WTC11 (cell line): Measurements from ENCODE around the gene SLC10A4. TPM values are rescaled to one million over a fixed set of nuclear protein-coding genes. Genes with fewer than 3 reads are reported as not detected.

Source experiments
- ATAC-seq: fragments of 200-7000 bp; cut with Tn5 transposase; 2 replicates; pipeline ENCODE4 v1.10.0; 2021; ENCODE audit warnings: mild to moderate bottlenecking, moderate library complexity
- CTCF ChIA-PET: fragments of 300-600 bp; sonication (Branson Sonifier 250); formaldehyde crosslinking; loops from one replicate; lab custom pipeline; 2021; ENCODE audit warnings: antibody characterized with exemption; lab: Charles Lee
- POLR2A ChIA-PET: fragments of 350-600 bp; sonication (Branson Sonifier 250); formaldehyde crosslinking; loops from one replicate; lab custom pipeline; 2021; ENCODE audit warnings: antibody characterized with exemption; lab: Charles Lee
- DNase-seq: peaks from one replicate; pipeline ENCODE4 v3.0.0; 2021; ENCODE audit warnings: low spot score
- H3K27ac Mint-ChIP-seq: 2 replicates; pipeline ENCODE4 v1.8.0; 2021; ENCODE audit warnings: mixed read lengths
- H3K27me3 Mint-ChIP-seq: 2 replicates; pipeline ENCODE4 v1.8.0; 2021; ENCODE audit warnings: low read depth, mild to moderate bottlenecking, moderate library complexity, mixed read lengths
- H3K36me3 Mint-ChIP-seq: 2 replicates; pipeline ENCODE4 v1.8.0; 2021; ENCODE audit warnings: mixed read lengths
- H3K4me1 Mint-ChIP-seq: 2 replicates; pipeline ENCODE4 v1.8.0; 2022; ENCODE audit warnings: mixed read lengths
- H3K4me3 Mint-ChIP-seq: 2 replicates; pipeline ENCODE4 v1.8.0; 2021; ENCODE audit warnings: mild to moderate bottlenecking, moderate library complexity, mixed read lengths
- H3K9me3 Mint-ChIP-seq: 2 replicates; pipeline ENCODE4 v1.8.0; 2021; ENCODE audit warnings: mixed read lengths
- CBFB ChIP-seq: sonication (generic); formaldehyde crosslinking; IDR thresholded peaks from 2 replicates; pipeline ENCODE4 v1.8.1; 2022; ENCODE audit warnings: mild to moderate bottlenecking, low read depth, missing genetic modification reagents
- CREM ChIP-seq: sonication (generic); formaldehyde crosslinking; IDR thresholded peaks from 2 replicates; pipeline ENCODE4 v1.8.1; 2022; ENCODE audit warnings: mild to moderate bottlenecking, missing genetic modification reagents, moderate library complexity
- ESRRA ChIP-seq: sonication (generic); formaldehyde crosslinking; IDR thresholded peaks from 2 replicates; pipeline ENCODE4 v1.8.1; 2022; ENCODE audit warnings: mild to moderate bottlenecking, missing genetic modification reagents, borderline replicate concordance
- GABPB1 ChIP-seq: sonication (generic); formaldehyde crosslinking; IDR thresholded peaks from 2 replicates; pipeline ENCODE4 v1.8.1; 2023; ENCODE audit warnings: mild to moderate bottlenecking, missing genetic modification reagents
- GTF2I ChIP-seq: fragments of 250-450 bp; sonication (Bioruptor Pico); conservative IDR thresholded peaks from 2 replicates; pipeline ENCODE4 v1.4.0; 2021; ENCODE audit warnings: mild to moderate bottlenecking
- JUN ChIP-seq: sonication (generic); formaldehyde crosslinking; IDR thresholded peaks from 2 replicates; pipeline ENCODE4 v1.8.0; 2023; ENCODE audit warnings: mild to moderate bottlenecking, missing genetic modification reagents
- MXD4 ChIP-seq: fragments of 250-450 bp; sonication (Bioruptor Pico); IDR thresholded peaks from 2 replicates; pipeline ENCODE4 v1.8.0; 2021; ENCODE audit warnings: mild to moderate bottlenecking, moderate library complexity, borderline replicate concordance
- NFATC4 ChIP-seq: fragments of 250-450 bp; sonication (Bioruptor Pico); IDR thresholded peaks from 2 replicates; pipeline ENCODE4 v1.9.0; 2021; ENCODE audit warnings: mild to moderate bottlenecking
- NR1H2 ChIP-seq: sonication (generic); formaldehyde crosslinking; IDR thresholded peaks from 2 replicates; pipeline ENCODE4 v1.9.0; 2021; ENCODE audit warnings: mild to moderate bottlenecking, moderate library complexity, missing genetic modification reagents
- RELA ChIP-seq: sonication (generic); formaldehyde crosslinking; IDR thresholded peaks from 2 replicates; pipeline ENCODE4 v1.8.1; 2022; ENCODE audit warnings: missing genetic modification reagents, mild to moderate bottlenecking, borderline replicate concordance
- SMAD4 ChIP-seq: sonication (generic); formaldehyde crosslinking; IDR thresholded peaks from 2 replicates; pipeline ENCODE4 v1.8.0; 2022; ENCODE audit warnings: mild to moderate bottlenecking, missing genetic modification reagents
- SOX15 ChIP-seq: fragments of 250-450 bp; sonication (Bioruptor Pico); IDR thresholded peaks from 2 replicates; pipeline ENCODE4 v1.9.0; 2021; ENCODE audit warnings: mild to moderate bottlenecking
- TP53 ChIP-seq: sonication (generic); formaldehyde crosslinking; IDR thresholded peaks from 2 replicates; pipeline ENCODE4 v1.8.1; 2023; ENCODE audit warnings: mild to moderate bottlenecking, missing genetic modification reagents
- ZBTB21 ChIP-seq: sonication (generic); formaldehyde crosslinking; IDR thresholded peaks from 2 replicates; pipeline ENCODE4 v1.8.1; 2023; ENCODE audit warnings: mild to moderate bottlenecking, missing genetic modification reagents, borderline replicate concordance
- ZNF121 ChIP-seq: sonication (generic); formaldehyde crosslinking; IDR thresholded peaks from 2 replicates; pipeline ENCODE4 v1.8.0; 2023; ENCODE audit warnings: missing genetic modification reagents
- ZNF423 ChIP-seq: fragments of 250-450 bp; sonication (Bioruptor Pico); IDR thresholded peaks from 2 replicates; pipeline ENCODE4 v2.1.2; 2022; ENCODE audit warnings: mild to moderate bottlenecking, moderate library complexity
- total RNA-seq: library from RNA; stranded (reverse); gene quantifications from 3 replicates; pipeline ENCODE4 v1.2.3, GENCODE V29; 2021
- TF ChIP-seq, protein P1 (sequence below): fragments of 250-450 bp; sonication (Bioruptor Pico); IDR thresholded peaks from 2 replicates; pipeline ENCODE4 v1.9.0; 2021; ENCODE audit warnings: moderate library complexity, mild to moderate bottlenecking, inconsistent platforms, borderline replicate concordance
- TF ChIP-seq, protein P2 (sequence below): fragments of 250-450 bp; sonication (Bioruptor Pico); IDR thresholded peaks from 2 replicates; pipeline ENCODE4 v2.1.2; 2022; ENCODE audit warnings: mild to moderate bottlenecking, moderate library complexity
- TF ChIP-seq, protein P3 (sequence below): sonication (generic); formaldehyde crosslinking; IDR thresholded peaks from 2 replicates; pipeline ENCODE4 v1.8.0; 2023; ENCODE audit warnings: missing genetic modification reagents
- TF ChIP-seq, protein P4 (sequence below): sonication (generic); formaldehyde crosslinking; IDR thresholded peaks from 2 replicates; pipeline ENCODE4 v1.8.0; 2023; ENCODE audit warnings: missing genetic modification reagents, mild to moderate bottlenecking, borderline replicate concordance
- TF ChIP-seq, protein P5 (sequence below): sonication (generic); formaldehyde crosslinking; IDR thresholded peaks from 2 replicates; pipeline ENCODE4 v1.8.1; 2022; ENCODE audit warnings: low read depth, missing genetic modification reagents, borderline replicate concordance
- TF ChIP-seq, protein P6 (sequence below): sonication (generic); formaldehyde crosslinking; IDR thresholded peaks from 2 replicates; pipeline ENCODE4 v1.8.1; 2023; ENCODE audit warnings: mild to moderate bottlenecking, missing genetic modification reagents

The SLC10A4 gene
- total RNA-seq, 1 experiment from 2014 or later = 3.0 TPM

DNA sequence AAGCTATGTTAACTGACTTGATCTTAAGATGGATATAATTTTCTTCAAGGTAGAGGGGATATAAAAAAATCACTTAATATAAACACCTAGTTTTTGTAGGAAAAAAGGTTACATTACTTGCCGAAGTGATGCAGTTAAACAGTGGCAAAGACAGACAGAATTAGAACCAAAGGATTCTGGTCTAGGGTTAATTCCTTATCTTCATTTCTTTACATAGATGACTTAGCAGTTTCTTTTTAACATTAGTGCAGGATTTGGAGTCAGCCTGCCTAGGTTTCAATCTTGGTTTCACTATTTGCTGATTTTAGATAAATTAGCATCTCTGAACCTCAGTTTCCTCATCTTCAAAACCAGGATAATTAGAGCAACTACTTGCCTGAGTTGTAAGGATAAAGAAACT, 21.2 kb downstream of the SLC10A4 start (continued):
- no peak for TF ChIP-seq JUN (CRISPR knock-in tag)

DNA sequence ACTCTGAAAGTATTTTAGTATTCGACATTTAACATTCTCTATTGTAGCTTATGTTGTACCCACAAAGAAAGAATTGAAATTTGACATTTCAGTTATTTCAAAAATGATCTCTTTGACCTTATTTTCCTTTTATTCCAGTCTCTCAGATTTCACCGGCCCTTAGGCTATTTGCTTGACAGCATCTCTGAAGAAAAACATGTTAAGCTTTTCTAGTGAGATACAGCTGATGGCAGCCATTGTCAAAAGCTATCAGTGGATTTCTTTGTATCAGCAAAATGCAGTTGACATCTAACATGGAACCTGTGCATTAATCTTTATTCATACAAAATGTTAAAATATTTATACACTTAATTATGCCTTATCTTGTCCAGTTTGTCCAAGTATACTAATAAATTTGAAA, 23.6 kb downstream of the SLC10A4 start:
- Mint-ChIP-seq H3K36me3 (peaks cover 22% of the 10 kb centered on the region), H3K4me1 (peaks cover 13% of the 10 kb centered on the region), H3K4me3 (no peak overlapping the region), H3K27me3 (no peaks in the 10 kb centered on the region), H3K9me3 (no peaks in the 10 kb centered on the region), H3K27ac (no peak overlapping the region)
- ATAC-seq (no peak), DNase-seq (no peak)
- CTCF ChIA-PET = interaction anchor here (0.8 kb wide), 1 partner anchor 373 kb away, joined by 3 read pairs; no protein-coding TSS in a partner anchor
- POLR2A ChIA-PET = no interaction called here
- TF ChIP-seq ZBTB21 (CRISPR knock-in tag) = no peak
- TF ChIP-seq, protein P1, sequence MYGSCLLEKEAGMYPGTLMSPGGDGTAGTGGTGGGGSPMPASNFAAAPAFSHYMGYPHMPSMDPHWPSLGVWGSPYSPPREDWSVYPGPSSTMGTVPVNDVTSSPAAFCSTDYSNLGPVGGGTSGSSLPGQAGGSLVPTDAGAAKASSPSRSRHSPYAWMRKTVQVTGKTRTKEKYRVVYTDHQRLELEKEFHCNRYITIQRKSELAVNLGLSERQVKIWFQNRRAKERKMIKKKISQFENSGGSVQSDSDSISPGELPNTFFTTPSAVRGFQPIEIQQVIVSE = no peak
- TF ChIP-seq, protein P2, sequence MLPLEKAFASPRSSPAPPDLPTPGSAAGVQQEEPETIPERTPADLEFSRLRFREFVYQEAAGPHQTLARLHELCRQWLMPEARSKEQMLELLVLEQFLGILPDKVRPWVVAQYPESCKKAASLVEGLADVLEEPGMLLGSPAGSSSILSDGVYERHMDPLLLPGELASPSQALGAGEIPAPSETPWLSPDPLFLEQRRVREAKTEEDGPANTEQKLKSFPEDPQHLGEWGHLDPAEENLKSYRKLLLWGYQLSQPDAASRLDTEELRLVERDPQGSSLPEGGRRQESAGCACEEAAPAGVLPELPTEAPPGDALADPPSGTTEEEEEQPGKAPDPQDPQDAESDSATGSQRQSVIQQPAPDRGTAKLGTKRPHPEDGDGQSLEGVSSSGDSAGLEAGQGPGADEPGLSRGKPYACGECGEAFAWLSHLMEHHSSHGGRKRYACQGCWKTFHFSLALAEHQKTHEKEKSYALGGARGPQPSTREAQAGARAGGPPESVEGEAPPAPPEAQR (CRISPR knock-in tag) = no peak
- TF ChIP-seq SOX15 (CRISPR knock-in tag) = no peak
- TF ChIP-seq MXD4 (CRISPR knock-in tag) = no peak
- no peak for TF ChIP-seq NFATC4 (CRISPR knock-in tag)
- no peak for TF ChIP-seq NR1H2 (CRISPR knock-in tag)
- TF ChIP-seq RELA = no peak
- no peak for TF ChIP-seq GABPB1 (CRISPR knock-in tag)
- TF ChIP-seq, protein P3, sequence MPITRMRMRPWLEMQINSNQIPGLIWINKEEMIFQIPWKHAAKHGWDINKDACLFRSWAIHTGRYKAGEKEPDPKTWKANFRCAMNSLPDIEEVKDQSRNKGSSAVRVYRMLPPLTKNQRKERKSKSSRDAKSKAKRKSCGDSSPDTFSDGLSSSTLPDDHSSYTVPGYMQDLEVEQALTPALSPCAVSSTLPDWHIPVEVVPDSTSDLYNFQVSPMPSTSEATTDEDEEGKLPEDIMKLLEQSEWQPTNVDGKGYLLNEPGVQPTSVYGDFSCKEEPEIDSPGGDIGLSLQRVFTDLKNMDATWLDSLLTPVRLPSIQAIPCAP (CRISPR knock-in tag) = no peak
- no peak for TF ChIP-seq TP53 (CRISPR knock-in tag)
- TF ChIP-seq, protein P4, sequence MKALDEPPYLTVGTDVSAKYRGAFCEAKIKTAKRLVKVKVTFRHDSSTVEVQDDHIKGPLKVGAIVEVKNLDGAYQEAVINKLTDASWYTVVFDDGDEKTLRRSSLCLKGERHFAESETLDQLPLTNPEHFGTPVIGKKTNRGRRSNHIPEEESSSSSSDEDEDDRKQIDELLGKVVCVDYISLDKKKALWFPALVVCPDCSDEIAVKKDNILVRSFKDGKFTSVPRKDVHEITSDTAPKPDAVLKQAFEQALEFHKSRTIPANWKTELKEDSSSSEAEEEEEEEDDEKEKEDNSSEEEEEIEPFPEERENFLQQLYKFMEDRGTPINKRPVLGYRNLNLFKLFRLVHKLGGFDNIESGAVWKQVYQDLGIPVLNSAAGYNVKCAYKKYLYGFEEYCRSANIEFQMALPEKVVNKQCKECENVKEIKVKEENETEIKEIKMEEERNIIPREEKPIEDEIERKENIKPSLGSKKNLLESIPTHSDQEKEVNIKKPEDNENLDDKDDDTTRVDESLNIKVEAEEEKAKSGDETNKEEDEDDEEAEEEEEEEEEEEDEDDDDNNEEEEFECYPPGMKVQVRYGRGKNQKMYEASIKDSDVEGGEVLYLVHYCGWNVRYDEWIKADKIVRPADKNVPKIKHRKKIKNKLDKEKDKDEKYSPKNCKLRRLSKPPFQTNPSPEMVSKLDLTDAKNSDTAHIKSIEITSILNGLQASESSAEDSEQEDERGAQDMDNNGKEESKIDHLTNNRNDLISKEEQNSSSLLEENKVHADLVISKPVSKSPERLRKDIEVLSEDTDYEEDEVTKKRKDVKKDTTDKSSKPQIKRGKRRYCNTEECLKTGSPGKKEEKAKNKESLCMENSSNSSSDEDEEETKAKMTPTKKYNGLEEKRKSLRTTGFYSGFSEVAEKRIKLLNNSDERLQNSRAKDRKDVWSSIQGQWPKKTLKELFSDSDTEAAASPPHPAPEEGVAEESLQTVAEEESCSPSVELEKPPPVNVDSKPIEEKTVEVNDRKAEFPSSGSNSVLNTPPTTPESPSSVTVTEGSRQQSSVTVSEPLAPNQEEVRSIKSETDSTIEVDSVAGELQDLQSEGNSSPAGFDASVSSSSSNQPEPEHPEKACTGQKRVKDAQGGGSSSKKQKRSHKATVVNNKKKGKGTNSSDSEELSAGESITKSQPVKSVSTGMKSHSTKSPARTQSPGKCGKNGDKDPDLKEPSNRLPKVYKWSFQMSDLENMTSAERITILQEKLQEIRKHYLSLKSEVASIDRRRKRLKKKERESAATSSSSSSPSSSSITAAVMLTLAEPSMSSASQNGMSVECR (CRISPR knock-in tag) = no peak
- TF ChIP-seq ZNF423 (CRISPR knock-in tag) = no peak
- TF ChIP-seq CREM (CRISPR knock-in tag) = no peak
- TF ChIP-seq, protein P5, sequence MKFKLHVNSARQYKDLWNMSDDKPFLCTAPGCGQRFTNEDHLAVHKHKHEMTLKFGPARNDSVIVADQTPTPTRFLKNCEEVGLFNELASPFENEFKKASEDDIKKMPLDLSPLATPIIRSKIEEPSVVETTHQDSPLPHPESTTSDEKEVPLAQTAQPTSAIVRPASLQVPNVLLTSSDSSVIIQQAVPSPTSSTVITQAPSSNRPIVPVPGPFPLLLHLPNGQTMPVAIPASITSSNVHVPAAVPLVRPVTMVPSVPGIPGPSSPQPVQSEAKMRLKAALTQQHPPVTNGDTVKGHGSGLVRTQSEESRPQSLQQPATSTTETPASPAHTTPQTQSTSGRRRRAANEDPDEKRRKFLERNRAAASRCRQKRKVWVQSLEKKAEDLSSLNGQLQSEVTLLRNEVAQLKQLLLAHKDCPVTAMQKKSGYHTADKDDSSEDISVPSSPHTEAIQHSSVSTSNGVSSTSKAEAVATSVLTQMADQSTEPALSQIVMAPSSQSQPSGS (CRISPR knock-in tag) = no peak

DNA sequence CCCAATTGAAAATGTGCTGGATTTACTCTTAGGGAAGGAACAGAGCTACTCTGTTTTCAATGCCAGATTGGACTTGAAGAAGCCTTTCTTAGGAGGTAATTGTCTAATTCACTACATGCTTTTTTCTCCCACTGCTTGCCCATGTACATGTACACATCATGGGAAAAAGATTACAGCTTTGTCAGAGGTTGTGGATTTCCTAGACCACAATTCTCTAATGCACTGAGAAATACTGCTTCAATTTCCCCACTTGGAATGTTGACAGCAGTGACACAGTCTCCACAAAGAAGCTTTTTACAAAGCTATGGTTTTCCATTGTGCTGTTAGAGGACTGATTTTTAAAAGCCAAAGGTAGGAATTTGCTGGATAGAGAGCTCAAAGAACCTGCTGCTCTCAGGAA, 26.4 kb downstream of the SLC10A4 start:
- no peak overlapping the region for H3K4me3 Mint-ChIP-seq
- H3K27ac Mint-ChIP-seq = no peak overlapping the region
- POLR2A ChIA-PET = interaction anchor here (0.9 kb wide), 1 partner anchor 21 kb away, joined by 3 read pairs; no protein-coding TSS in a partner anchor
- H3K9me3 Mint-ChIP-seq = no peaks in the 10 kb centered on the region
- ATAC-seq (no peak), DNase-seq (no peak)
- peaks cover 40% of the 10 kb centered on the region for H3K36me3 Mint-ChIP-seq
- CTCF ChIA-PET = interaction anchor here (0.7 kb wide), 1 partner anchor 48 kb away, joined by 3 read pairs; no protein-coding TSS in a partner anchor
- no peaks in the 10 kb centered on the region for H3K27me3 Mint-ChIP-seq
- H3K4me1 Mint-ChIP-seq = no peaks in the 10 kb centered on the region; the same call in 1 of the 2 replicates
- TF ChIP-seq ESRRA (CRISPR knock-in tag) (no peak), SMAD4 (CRISPR knock-in tag) (no peak), ZBTB21 (CRISPR knock-in tag) (no peak), CBFB (CRISPR knock-in tag) (no peak), ZNF121 (no peak), GTF2I (CRISPR knock-in tag) (no peak), GABPB1 (CRISPR knock-in tag) (no peak), NR1H2 (CRISPR knock-in tag) (no peak), CREM (CRISPR knock-in tag) (no peak)
- TF ChIP-seq, protein P5 (CRISPR knock-in tag) = no peak
- TF ChIP-seq, protein P6, sequence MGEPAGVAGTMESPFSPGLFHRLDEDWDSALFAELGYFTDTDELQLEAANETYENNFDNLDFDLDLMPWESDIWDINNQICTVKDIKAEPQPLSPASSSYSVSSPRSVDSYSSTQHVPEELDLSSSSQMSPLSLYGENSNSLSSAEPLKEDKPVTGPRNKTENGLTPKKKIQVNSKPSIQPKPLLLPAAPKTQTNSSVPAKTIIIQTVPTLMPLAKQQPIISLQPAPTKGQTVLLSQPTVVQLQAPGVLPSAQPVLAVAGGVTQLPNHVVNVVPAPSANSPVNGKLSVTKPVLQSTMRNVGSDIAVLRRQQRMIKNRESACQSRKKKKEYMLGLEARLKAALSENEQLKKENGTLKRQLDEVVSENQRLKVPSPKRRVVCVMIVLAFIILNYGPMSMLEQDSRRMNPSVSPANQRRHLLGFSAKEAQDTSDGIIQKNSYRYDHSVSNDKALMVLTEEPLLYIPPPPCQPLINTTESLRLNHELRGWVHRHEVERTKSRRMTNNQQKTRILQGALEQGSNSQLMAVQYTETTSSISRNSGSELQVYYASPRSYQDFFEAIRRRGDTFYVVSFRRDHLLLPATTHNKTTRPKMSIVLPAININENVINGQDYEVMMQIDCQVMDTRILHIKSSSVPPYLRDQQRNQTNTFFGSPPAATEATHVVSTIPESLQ = no peak
